DMS153 treated with DMSO at 0.1 percent for 48 hours (cell line): ENCODE results near the gene DAPK1.

Experiments
- DNase-seq: peaks from one replicate; lab custom pipeline; 2025; ENCODE audit not compliant: unreplicated experiment; lab: John Stamatoyannopoulos, UW

Gene DAPK1

GRCh38 chr9:87640385-87640795, 142.7 kb downstream of the DAPK1 start:
- DNase-seq: peak; percentile 3

- DNase-seq: no peak
Observed at GRCh38 chr9:87641067-87641466, 143.4 kb downstream of the DAPK1 start.

- DNase-seq: no peak
Observed at GRCh38 chr9:87642330-87643106, 144.9 kb downstream of the DAPK1 start.

GRCh38 chr9:87643107-87643650, 145.5 kb downstream of the DAPK1 start:
- DNase-seq: no peak

- DNase-seq: no peak
Observed at GRCh38 chr9:87643778-87644570, 146.3 kb downstream of the DAPK1 start.

- DNase-seq: no peak
Observed at GRCh38 chr9:87644659-87645058, 147.0 kb downstream of the DAPK1 start.

GRCh38 chr9:87646546-87646945, 148.9 kb downstream of the DAPK1 start:
- DNase-seq: no peak

GRCh38 chr9:87647114-87647513, 149.4 kb downstream of the DAPK1 start:
- no peak for DNase-seq

- DNase-seq: no peak
Observed at GRCh38 chr9:87648606-87649005, 150.9 kb downstream of the DAPK1 start.

GRCh38 chr9:87650611-87651295, 153.1 kb downstream of the DAPK1 start:
- DNase-seq: no peak

- DNase-seq: no peak
Observed at GRCh38 chr9:87651431-87651830, 153.8 kb downstream of the DAPK1 start.

GRCh38 chr9:87653941-87654340, 156.3 kb downstream of the DAPK1 start:
- no peak for DNase-seq

- no peak for DNase-seq
Observed at GRCh38 chr9:87655731-87656130, 158.1 kb downstream of the DAPK1 start.

- no peak for DNase-seq
Observed at GRCh38 chr9:87656485-87656884, 158.8 kb downstream of the DAPK1 start.

- no peak for DNase-seq
Observed at GRCh38 chr9:87657190-87657589, 159.5 kb downstream of the DAPK1 start.

GRCh38 chr9:87657893-87658292, 160.2 kb downstream of the DAPK1 start:
- DNase-seq: no peak

GRCh38 chr9:87658511-87658910, 160.8 kb downstream of the DAPK1 start:
- DNase-seq: no peak

GRCh38 chr9:87659534-87660419, 162.1 kb downstream of the DAPK1 start:
- no peak for DNase-seq

GRCh38 chr9:87661241-87661640, 163.6 kb downstream of the DAPK1 start:
- DNase-seq: no peak

- DNase-seq: peak; percentile 70
Observed at GRCh38 chr9:87662808-87663528, 165.3 kb downstream of the DAPK1 start.
